Measurements from ENCODE around the gene MTMR10. TPM values are rescaled to one million over a fixed set of nuclear protein-coding genes. Genes with fewer than 3 reads are reported as not detected.

MTMR10 gene
- total RNA-seq, 1 experiment from 2014 or later, result 19.5 TPM

GRCh38 chr15:31004220-31004733 lies 12.8 kb upstream of the MTMR10 start:
- POLR2A ChIA-PET, result no interaction called here
- no peaks in the 10 kb centered on the region for H3K36me3 ChIP-seq (ENCODE audit: control insufficient read depth, insufficient read depth, low read length)
- ATAC-seq, result no peak
- intact Hi-C loops (cut with micrococcal nuclease; ENCODE audit: unreplicated experiment) (no loop called here), in situ Hi-C loops (cut with HindIII; ENCODE audit: low pct_unique_long_range_greater_than_20kb, low sequenced_read_pairs) (no loop called here)
- TF ChIP-seq POLR2AphosphoS5 (IDR thresholded peaks at IDR 0.05; ENCODE audit: low read depth, low read length) (no peak), SIN3A (IDR thresholded peaks at IDR 0.05; ENCODE audit: borderline replicate concordance, insufficient read depth, low read depth, low read length) (no peak), REST (IDR thresholded peaks at IDR 0.05; ENCODE audit: insufficient read depth in 1 of 2, low read depth in 2 of 2, low read length in 1 of 2) (no peak), TCF7L2 (IDR thresholded peaks at IDR 0.05; ENCODE audit: low read depth, low read length) (no peak)
- TF ChIP-seq, protein P1, sequence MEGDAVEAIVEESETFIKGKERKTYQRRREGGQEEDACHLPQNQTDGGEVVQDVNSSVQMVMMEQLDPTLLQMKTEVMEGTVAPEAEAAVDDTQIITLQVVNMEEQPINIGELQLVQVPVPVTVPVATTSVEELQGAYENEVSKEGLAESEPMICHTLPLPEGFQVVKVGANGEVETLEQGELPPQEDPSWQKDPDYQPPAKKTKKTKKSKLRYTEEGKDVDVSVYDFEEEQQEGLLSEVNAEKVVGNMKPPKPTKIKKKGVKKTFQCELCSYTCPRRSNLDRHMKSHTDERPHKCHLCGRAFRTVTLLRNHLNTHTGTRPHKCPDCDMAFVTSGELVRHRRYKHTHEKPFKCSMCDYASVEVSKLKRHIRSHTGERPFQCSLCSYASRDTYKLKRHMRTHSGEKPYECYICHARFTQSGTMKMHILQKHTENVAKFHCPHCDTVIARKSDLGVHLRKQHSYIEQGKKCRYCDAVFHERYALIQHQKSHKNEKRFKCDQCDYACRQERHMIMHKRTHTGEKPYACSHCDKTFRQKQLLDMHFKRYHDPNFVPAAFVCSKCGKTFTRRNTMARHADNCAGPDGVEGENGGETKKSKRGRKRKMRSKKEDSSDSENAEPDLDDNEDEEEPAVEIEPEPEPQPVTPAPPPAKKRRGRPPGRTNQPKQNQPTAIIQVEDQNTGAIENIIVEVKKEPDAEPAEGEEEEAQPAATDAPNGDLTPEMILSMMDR (IDR thresholded peaks at IDR 0.05), result no peak
- DNase-seq (ENCODE audit: low read depth, low spot score), result no peak
- CTCF ChIA-PET, result no interaction called here
- no peak overlapping the region for H3K4me3 ChIP-seq (ENCODE audit: low read depth in 2 of 2, low read length in 2 of 2)
- H3K4me1 ChIP-seq (ENCODE audit: control insufficient read depth, insufficient read depth, low read length), result no peaks in the 10 kb centered on the region
- no peaks in the 10 kb centered on the region for H3K9me3 ChIP-seq (ENCODE audit: control insufficient read depth, insufficient read depth, low read depth, low read length)
- H3K27ac ChIP-seq (ENCODE audit: low read length), result no peak overlapping the region
- peaks cover 7% of the 10 kb centered on the region for H3K27me3 ChIP-seq (ENCODE audit: control insufficient read depth, insufficient read depth, low read length)
- no TSS peak for BruUV-seq (replicated peaks)

GRCh38 chr15:31001702-31002101 lies 10.3 kb upstream of the MTMR10 start:
- Histone ChIP-seq H3K27ac (ENCODE audit: low read length) (no peak overlapping the region), H3K36me3 (ENCODE audit: control insufficient read depth, insufficient read depth, low read length) (no peaks in the 10 kb centered on the region), H3K9me3 (ENCODE audit: control insufficient read depth, insufficient read depth, low read depth, low read length) (no peaks in the 10 kb centered on the region), H3K27me3 (ENCODE audit: control insufficient read depth, insufficient read depth, low read length) (peaks cover 7% of the 10 kb centered on the region), H3K4me3 (ENCODE audit: low read depth in 2 of 2, low read length in 2 of 2) (no peak overlapping the region), H3K4me1 (ENCODE audit: control insufficient read depth, insufficient read depth, low read length) (no peaks in the 10 kb centered on the region)
- CTCF ChIA-PET, result no interaction called here
- no peak for TF ChIP-seq TCF7L2 (IDR thresholded peaks at IDR 0.05; ENCODE audit: low read depth, low read length)
- no peak for TF ChIP-seq REST (IDR thresholded peaks at IDR 0.05; ENCODE audit: insufficient read depth in 1 of 2, low read depth in 2 of 2, low read length in 1 of 2)
- TF ChIP-seq SIN3A (IDR thresholded peaks at IDR 0.05; ENCODE audit: borderline replicate concordance, insufficient read depth, low read depth, low read length), result no peak
- TF ChIP-seq, protein P1 (IDR thresholded peaks at IDR 0.05), result no peak
- no peak for TF ChIP-seq POLR2AphosphoS5 (IDR thresholded peaks at IDR 0.05; ENCODE audit: low read depth, low read length)
- intact Hi-C loops (cut with micrococcal nuclease; ENCODE audit: unreplicated experiment) (no loop called here), in situ Hi-C loops (cut with HindIII; ENCODE audit: low pct_unique_long_range_greater_than_20kb, low sequenced_read_pairs) (no loop called here)
- no TSS peak for BruUV-seq (replicated peaks)
- DNase-seq (ENCODE audit: low read depth, low spot score) (no peak), ATAC-seq (no peak)
- POLR2A ChIA-PET, result no interaction called here

Data from Panc1 (cell line).